CD4-positive, alpha-beta T cell (primary cell): Measurements from ENCODE around the gene PREP. TPM values are rescaled to one million over a fixed set of nuclear protein-coding genes. Genes with fewer than 3 reads are reported as not detected.

Experiments
- ATAC-seq: fragments of 200-7000 bp; cut with Tn5 transposase; one replicate; pipeline ENCODE4 v1.10.0; 2022; ENCODE audit warnings: mild to moderate bottlenecking; ENCODE audit not compliant: poor library complexity
- CTCF ChIA-PET: fragments of 350-600 bp; sonication (Branson Sonifier 250); formaldehyde crosslinking; loops from one replicate; lab custom pipeline; 2021; ENCODE audit warnings: antibody characterized with exemption, inconsistent platforms; lab: Charles Lee
- POLR2A ChIA-PET: fragments of 350-600 bp; sonication (Branson Sonifier 250); formaldehyde crosslinking; loops from one replicate; lab custom pipeline; 2021; ENCODE audit warnings: antibody characterized with exemption, inconsistent platforms; lab: Charles Lee
- DNase-seq, 14 experiments: peaks; one replicate each; pipeline ENCODE4 v3.0.0-alpha.2; 2013 to 2020; ENCODE audit warnings: mixed read lengths in 2 of 14
- H3K27ac ChIP-seq, 2 donors: one replicate each; pipeline versions ENCODE4 v1.5.1 to v1.7.0; 2013; ENCODE audit warnings: low read length in 2 of 2, low read depth in 1 of 2, mild to moderate bottlenecking in 1 of 2
- H3K27me3 ChIP-seq, 2 experiments: 1 replicate in 1 of 2; 2 replicates in 1 of 2; pipeline versions ENCODE4 v1.6.1 to v1.7.0; 2013; ENCODE audit warnings: low read length in 2 of 2, control low read depth in 1 of 2, mild to moderate bottlenecking in 1 of 2, moderate library complexity in 1 of 2; ENCODE audit not compliant: insufficient read depth in 2 of 2, control insufficient read depth in 1 of 2
- H3K36me3 ChIP-seq: one replicate; pipeline ENCODE4 v1.6.1; 2013; ENCODE audit warnings: low read length, control low read depth; ENCODE audit not compliant: insufficient read depth
- H3K4me1 ChIP-seq: one replicate; pipeline ENCODE4 v1.6.1; 2013; ENCODE audit warnings: low read length, control low read depth; ENCODE audit not compliant: insufficient read depth
- H3K4me3 ChIP-seq: one replicate; pipeline ENCODE4 v1.5.1; 2013; ENCODE audit warnings: mild to moderate bottlenecking, low read length, moderate library complexity
- H3K9me3 ChIP-seq, 2 experiments: 1 replicate in 1 of 2; 2 replicates in 1 of 2; pipeline versions ENCODE4 v1.6.1 to v1.7.0; 2013; ENCODE audit warnings: low read length in 2 of 2, mild to moderate bottlenecking in 2 of 2, control low read depth in 1 of 2, moderate library complexity in 1 of 2; ENCODE audit not compliant: control insufficient read depth in 1 of 2, insufficient read depth in 1 of 2
- H3K27ac Mint-ChIP-seq: one replicate; pipeline ENCODE4 v1.8.0; 2020; ENCODE audit warnings: mixed read lengths
- H3K27me3 Mint-ChIP-seq: one replicate; pipeline ENCODE4 v1.8.0; 2021; ENCODE audit warnings: mixed read lengths
- H3K36me3 Mint-ChIP-seq: one replicate; pipeline ENCODE4 v1.8.0; 2021; ENCODE audit warnings: low read depth, mixed read lengths
- H3K4me1 Mint-ChIP-seq: one replicate; pipeline ENCODE4 v1.8.0; 2021; ENCODE audit warnings: low read depth, mixed read lengths
- H3K4me3 Mint-ChIP-seq: one replicate; pipeline ENCODE4 v1.8.0; 2020; ENCODE audit warnings: mild to moderate bottlenecking, mixed read lengths
- H3K9me3 Mint-ChIP-seq: one replicate; pipeline ENCODE4 v1.8.0; 2020; ENCODE audit warnings: mixed read lengths
- CTCF ChIP-seq: fragments of 200-600 bp; IDR thresholded peaks from one replicate; pipeline ENCODE4 v1.8.0; 2022; ENCODE audit warnings: antibody characterized with exemption, mild to moderate bottlenecking
- intact Hi-C, 2 experiments: fragments of 100-400 bp; cut with DNase I in 1 of 2; cut with micrococcal nuclease in 1 of 2; formaldehyde crosslinking; loops; one replicate each; pipeline versions ENCODE4 v1.15.1 to v1.9.0; 2023 to 2025; cut with DNase I, micrococcal nuclease
- total RNA-seq, 174 experiments: library from RNA in 2 of 174; stranded (reverse) in 2 of 174; gene quantifications; one replicate each; pipeline ENCODE4 v1.2.3 and lab custom pipeline; 2021 to 2026

The PREP gene
- total RNA-seq, 2 experiments from 2014 or later = 14.9 to 15.6 TPM

GRCh38 chr6:105445481-105445880, 42.6 kb upstream of the PREP start:
- Mint-ChIP-seq H3K9me3 (no peaks in the 10 kb centered on the region), H3K4me3 (no peak overlapping the region), H3K27me3 (peaks cover 8% of the 10 kb centered on the region), H3K27ac (no peak overlapping the region), H3K4me1 (no peaks in the 10 kb centered on the region), H3K36me3 (no peaks in the 10 kb centered on the region)
- Histone ChIP-seq H3K36me3 (no peaks in the 10 kb centered on the region), H3K27me3 (no peaks in the 10 kb centered on the region), H3K9me3 (no peaks in the 10 kb centered on the region), H3K4me3 (no peak overlapping the region), H3K4me1 (no peaks in the 10 kb centered on the region), H3K27ac (no peak overlapping the region)
- intact Hi-C loops = no loop called here
- CTCF ChIA-PET = interaction anchor here (0.5 kb wide), 1 partner anchor 27 kb away, joined by 3 read pairs; no protein-coding TSS in a partner anchor
- no peak for ATAC-seq
- POLR2A ChIA-PET = no interaction called here
- no peak for TF ChIP-seq CTCF
- DNase-seq = no peak

DNA sequence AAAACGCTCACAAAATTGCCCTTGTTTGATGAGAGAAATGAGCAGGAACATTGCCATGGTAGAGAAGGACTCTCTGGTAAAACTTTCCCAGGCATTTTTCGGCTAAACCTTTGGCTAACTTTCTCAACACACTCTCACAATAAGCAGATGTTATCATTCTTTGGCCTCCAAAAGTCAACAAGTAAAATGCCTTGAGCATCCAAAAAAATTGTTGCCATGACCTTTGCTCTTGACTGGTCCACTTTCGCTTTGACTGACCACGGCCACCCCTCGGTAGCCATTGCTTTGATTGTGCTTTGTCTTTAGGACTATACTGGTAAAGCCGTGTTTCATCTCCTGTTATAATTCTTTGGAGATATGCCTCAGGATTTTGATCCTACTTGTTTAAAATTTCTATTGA, 41.1 kb upstream of the PREP start:
- Mint-ChIP-seq H3K4me1 (no peaks in the 10 kb centered on the region), H3K36me3 (no peaks in the 10 kb centered on the region), H3K27me3 (peaks cover 15% of the 10 kb centered on the region), H3K9me3 (no peaks in the 10 kb centered on the region), H3K4me3 (no peak overlapping the region), H3K27ac (no peak overlapping the region)
- no peaks in the 10 kb centered on the region for H3K9me3 ChIP-seq
- DNase-seq = no peak
- intact Hi-C loops = no loop called here
- CTCF ChIA-PET = no interaction called here
- POLR2A ChIA-PET = no interaction called here
- no peak for TF ChIP-seq CTCF
- H3K36me3 ChIP-seq = no peaks in the 10 kb centered on the region
- H3K27ac ChIP-seq = no peak overlapping the region
- ATAC-seq = no peak
- no peaks in the 10 kb centered on the region for H3K27me3 ChIP-seq
- no peaks in the 10 kb centered on the region for H3K4me1 ChIP-seq
- H3K4me3 ChIP-seq = no peak overlapping the region

DNA sequence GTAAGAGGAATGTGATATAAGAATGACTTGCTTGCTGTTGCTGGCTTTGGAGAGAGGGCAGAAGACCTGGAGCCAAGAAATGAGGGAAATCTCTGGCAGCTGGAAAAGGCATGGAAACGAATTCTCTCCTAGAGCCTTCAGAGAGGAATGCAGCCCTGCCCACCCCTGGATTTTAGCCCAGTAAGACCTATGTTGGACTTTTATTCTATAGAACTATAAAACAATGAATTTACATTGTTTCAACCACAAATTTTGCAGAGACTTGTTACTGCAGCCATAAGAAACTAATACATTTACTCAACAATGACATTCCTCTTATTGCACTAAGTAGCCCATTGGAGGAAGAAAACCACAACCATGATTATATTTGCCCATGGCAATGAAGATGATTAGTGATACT, 39.5 kb upstream of the PREP start:
- intact Hi-C loops = no loop called here
- CTCF ChIA-PET = interaction anchor here (0.7 kb wide), 1 partner anchor 231 kb away, joined by 3 read pairs; no protein-coding TSS in a partner anchor
- POLR2A ChIA-PET = no interaction called here

More for the DNA sequence above, 39.5 kb upstream of the PREP start:
- Histone ChIP-seq H3K27me3 (no peaks in the 10 kb centered on the region), H3K9me3 (no peaks in the 10 kb centered on the region), H3K4me1 (no peaks in the 10 kb centered on the region), H3K4me3 (no peak overlapping the region), H3K36me3 (no peaks in the 10 kb centered on the region), H3K27ac (no peak overlapping the region)
- no peaks in the 10 kb centered on the region for H3K4me1 Mint-ChIP-seq
- TF ChIP-seq CTCF = no peak
- H3K27ac Mint-ChIP-seq = no peak overlapping the region
- peaks cover 17% of the 10 kb centered on the region for H3K27me3 Mint-ChIP-seq
- H3K36me3 Mint-ChIP-seq = no peaks in the 10 kb centered on the region
- H3K9me3 Mint-ChIP-seq = no peaks in the 10 kb centered on the region
- ATAC-seq = no peak
- H3K4me3 Mint-ChIP-seq = no peak overlapping the region
- no peak for DNase-seq
